ENCODE measurements around the gene PIGQ.

PIGQ gene

DNA sequence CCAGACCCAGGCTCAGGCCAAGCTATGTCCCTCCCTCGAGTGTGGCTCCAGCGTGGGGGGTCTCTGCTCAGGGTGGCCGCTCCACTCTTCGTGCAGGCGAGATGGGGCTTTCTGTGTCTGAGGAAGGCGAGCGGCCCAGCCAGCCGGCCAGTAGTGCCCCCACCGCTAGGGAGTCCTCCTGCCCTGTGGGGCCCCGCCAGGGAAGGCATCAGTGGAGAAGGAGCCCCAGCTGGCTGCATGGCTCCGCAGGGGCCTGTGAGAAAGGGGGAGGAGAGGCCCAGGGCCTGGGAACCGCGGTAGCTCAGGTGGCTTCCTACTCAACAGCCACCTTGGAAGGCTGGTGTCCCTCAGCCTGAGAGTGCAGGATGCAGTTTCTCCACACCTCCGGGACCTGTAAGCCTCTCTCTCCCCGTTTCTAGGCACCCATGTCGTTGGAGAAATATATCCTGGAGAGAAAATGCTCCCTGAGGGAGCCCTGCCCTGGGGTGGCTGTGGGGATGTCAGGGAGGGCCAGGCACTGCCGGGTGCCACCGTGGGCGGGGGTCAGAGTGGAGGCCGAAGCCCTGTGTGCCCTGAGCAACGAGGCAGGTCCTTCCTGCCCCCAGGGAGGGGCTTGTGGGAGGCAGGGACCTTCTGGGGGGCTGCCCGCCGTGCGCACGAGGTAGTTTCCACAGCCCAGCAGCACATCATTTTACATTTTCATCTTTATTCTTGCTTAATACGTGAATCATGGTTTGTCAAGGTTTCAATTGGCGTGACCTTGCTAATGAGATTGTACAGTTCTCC lies 3.3 kb downstream of the PIGQ start:
- no peak for DNase-seq

- no peak for DNase-seq
These were observed 4.4 kb downstream of the PIGQ start for GRCh38 chr16:574021-574760.

DNA sequence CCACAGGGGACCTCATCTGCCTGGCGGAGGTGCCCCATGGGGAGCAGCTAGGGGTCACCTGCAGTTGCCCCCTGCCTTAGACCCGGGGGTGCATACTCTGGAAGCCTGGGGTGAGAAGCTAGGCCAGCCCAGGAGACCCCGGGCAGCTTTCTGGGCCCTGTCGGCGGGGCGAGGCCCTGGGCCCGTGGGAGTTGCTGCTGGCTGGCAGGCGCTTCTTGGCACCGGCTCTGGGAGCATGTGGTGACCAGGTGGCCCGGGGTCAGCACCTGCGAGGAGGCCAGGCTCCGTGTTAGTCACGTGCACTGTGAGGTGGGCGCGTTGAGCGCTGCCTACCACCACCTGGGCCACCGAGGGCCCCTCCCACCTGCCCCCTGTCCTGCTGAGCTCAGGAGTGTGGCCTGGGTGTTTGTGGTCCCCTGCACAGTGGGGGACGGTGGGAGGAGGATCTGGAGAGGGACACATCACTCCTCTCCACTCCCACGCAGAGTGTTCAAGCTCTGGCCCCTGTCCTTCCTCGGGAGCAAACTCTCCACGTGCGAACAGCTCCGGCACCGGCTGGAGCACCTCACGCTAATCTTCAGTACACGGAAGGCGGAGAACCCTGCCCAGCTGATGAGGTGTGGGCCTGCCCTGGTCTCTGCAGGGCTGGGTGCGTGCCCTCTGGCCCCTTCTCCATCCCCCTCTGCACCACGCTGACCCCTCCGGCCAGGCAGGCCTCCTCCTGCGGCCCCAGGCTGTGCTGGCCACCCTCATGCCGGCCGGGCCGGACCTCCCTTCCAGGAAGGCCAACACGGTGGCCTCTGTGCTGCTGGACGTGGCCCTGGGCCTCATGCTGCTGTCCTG lies 5.8 kb downstream of the PIGQ start:
- no peak for DNase-seq

DNA sequence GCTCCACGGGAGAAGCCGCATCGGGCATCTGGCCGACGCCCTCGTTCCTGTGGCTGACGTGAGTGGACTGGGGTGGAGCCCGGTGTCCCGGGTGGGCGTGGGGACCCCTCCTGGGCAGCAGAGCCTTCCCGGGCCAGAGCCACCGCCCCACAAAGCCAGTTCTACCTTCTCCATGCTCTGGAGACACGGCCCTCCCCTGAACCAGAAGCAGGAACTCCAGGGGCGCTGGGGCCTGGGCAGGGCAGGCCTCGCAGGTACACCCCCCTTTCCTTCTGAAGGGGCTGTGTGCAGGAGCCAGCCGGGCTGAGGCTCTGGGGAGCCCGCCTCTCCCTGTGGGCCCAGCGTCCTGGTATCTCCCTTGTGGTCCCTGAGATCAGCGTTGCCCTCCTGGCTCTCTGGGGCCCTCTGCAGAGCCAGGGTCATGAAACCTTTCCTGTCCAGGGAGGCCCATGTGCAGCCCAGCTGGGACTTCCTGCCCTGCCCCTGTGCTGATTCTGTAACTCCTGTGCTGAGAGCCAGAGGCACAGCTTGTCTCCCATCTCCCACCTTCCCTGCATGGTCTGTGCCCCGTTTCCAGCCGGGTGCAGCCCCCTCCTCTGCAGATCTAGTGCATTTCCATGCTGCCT lies 6.5 kb downstream of the PIGQ start:
- no peak for DNase-seq

DNA sequence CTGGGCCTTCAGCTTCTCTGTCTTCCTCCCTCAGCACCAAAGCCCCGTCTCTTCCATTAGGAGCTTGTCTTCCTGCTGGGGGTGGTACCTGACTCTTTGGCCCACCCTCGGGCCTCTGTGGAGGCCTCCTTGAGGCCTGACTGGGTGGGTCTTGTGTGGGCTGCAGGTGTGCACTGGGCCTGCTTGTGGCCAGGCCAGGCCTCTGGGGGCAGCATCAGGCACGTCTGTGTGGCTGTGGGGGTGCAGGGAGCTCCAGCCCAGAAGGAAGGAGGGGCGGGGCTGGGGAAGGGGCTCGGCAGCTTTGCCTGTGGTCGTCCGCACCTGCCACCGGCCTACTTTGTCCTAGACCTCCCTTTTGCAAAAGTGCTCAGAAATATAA lies 7.0 kb downstream of the PIGQ start:
- DNase-seq = no peak

DNA sequence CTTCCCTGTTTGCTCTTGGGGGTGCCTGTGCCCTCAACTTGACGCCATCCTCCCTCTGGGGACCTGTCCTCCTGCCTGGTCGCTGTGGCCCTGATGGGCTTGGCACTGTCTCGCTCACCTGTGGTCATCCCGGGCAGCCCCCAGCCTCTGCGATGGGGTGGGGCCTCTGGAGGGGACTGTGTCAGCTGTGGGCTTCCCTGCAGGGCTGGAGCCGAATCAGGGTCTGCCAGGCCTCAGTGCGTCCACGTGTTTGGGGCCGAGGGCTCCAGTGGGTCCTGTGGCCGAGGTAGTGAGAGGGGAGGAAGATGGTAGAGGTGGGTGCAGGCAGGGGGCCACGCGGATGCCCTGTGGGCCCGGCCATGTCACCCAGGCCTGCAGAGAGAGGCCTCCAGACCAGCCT lies 8.0 kb downstream of the PIGQ start:
- DNase-seq = no peak

GRCh38 chr16:578232-578869 lies 8.6 kb downstream of the PIGQ start:
- DNase-seq = no peak

GRCh38 chr16:578870-579405 lies 9.2 kb downstream of the PIGQ start:
- DNase-seq = no peak

GRCh38 chr16:580141-580945 lies 10.6 kb downstream of the PIGQ start:
- DNase-seq = no peak

DNA sequence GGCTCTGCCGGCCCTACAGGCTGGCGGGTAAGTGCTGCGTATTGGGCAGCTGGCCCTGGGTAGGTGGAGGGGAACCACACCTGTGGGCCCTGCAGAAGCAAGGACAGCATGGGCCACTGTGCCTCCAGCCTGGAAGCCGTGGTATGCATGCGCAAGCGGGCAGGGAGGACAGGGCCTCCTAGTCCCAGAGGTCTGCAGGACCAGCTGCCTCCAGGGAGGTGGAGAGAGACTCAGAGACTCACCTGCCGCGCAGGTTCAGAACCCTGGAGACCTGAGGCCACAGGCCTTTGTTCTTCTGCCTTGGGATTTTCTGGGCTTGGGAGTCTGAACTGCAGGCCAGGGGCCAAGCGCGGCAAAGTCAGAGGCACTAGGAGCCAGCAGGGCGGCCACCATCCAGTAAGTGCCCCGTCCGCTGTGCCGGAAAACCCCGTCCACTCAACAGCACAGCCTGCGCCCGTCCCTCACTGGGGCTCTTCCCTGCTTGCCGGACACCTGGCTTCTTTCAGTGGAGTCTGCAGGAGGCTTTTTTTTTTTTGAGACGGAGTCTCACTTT lies 11.3 kb downstream of the PIGQ start:
- DNase-seq = no peak

DNA sequence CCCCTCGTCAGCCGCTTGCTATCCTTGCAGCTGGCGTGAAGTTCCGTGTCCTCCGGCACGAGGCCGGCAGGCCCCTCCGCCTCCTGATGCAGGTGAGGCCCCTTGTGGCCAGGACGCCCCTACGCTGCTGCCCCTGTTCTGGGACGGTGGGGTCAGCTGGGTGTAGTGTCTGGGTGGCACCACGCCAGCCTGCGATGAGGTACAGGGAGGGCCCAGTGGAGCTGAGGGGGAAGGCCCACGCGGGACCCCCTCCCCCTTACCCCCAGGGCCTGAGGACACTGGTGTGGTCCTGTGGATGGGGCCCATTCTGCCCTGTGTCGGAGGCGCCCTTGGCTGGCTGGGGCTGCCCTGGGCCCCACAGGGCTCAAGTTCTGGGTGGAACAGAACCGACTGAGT lies 12.4 kb downstream of the PIGQ start:
- no peak for DNase-seq

- no peak for DNase-seq
These were observed 13.0 kb downstream of the PIGQ start for GRCh38 chr16:582614-583331.

- DNase-seq = no peak
These were observed 13.7 kb downstream of the PIGQ start for GRCh38 chr16:583470-583814.

GRCh38 chr16:583815-584591 lies 14.2 kb downstream of the PIGQ start:
- DNase-seq = no peak

DNA sequence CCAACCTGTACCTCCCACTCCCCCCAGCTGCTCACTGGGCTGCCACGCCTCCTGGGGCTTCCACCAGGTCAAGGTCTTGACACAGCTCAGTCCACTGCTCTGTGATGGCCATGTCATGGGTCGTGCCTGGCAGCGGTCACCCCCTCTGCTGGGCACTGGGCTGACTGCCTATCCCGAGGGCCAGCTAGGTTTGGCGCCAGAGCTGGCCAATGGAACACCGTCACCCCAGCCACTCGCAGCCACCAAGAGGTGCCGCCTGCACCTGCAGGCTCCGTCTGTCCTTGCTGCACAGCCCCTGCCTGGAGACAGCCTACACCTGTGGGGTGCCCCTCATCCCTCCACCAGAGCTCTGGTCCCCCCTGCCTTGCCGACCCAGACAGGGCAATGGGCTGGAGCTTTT lies 15.6 kb downstream of the PIGQ start:
- no peak for DNase-seq

DNA sequence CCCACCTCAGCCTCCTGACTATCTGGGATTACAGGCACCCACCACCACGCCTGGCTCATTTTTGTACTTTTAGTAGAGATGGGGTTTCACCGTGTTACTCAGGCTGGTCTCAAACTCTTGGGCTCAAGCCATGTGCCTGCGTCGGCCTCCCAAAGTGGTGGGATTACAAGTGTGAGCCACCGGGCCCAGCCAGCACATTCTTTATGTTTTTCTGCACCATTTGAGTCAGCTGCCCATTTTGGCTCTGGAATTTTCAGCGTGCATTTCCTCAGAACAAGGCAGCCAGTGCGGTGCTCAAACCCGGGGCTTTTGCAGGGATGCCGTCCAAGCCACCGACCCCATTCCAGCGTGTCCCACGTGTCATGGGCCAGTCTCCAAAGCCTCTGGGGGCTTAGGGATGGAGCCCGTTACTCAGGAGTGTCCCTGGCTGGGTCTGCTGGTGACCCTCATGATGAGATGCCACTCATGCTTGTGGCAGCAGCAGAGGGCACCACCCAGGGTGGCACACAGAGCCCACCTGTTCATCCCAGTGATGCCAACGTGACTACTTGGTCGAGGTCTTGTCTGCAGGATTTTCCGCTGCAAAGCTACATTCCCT lies 16.4 kb downstream of the PIGQ start:
- DNase-seq = no peak

GRCh38 chr16:586645-587590 lies 17.1 kb downstream of the PIGQ start:
- DNase-seq = no peak

DNA sequence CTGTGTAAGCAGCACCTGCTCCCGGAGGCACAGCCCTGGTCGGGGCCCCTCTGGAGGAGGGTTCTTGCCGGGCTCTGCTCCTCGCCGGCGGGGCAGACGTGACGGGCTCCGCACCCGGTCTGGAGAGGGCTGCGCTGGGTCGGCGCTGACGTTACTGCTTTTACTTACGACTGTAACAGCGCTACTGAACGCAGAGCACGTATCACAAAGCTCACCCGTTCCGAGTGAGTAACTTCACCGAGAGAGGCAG lies 18.8 kb downstream of the PIGQ start:
- no peak for DNase-seq
